Heart left ventricle (tissue), 16 donors: Measurements from ENCODE around the gene WNT6. TPM values are rescaled to one million over a fixed set of nuclear protein-coding genes. Genes with fewer than 3 reads are reported as not detected.

ENCODE experiments used
- ATAC-seq, 4 donors: fragments of 200-7000 bp; cut with Tn5 transposase; one replicate each; pipeline ENCODE4 v1.9.1; 2020 to 2022; ENCODE audit warnings: moderate library complexity in 4 of 4, mild to moderate bottlenecking in 3 of 4, moderate number of reproducible peaks in 1 of 4
- DNase-seq, 5 donors: peaks; one replicate each; pipeline ENCODE4 v3.0.0-alpha.2; 2020
- H3K27ac ChIP-seq, 12 donors: fragments of 200-600 bp; sonication (generic) in 4 of 12; one replicate each; pipeline versions ENCODE4 v1.5.0 to v1.8.0; 2016 to 2022; ENCODE audit warnings: mild to moderate bottlenecking in 2 of 12
- H3K27me3 ChIP-seq, 9 donors: fragments of 200-600 bp; sonication (generic) in 2 of 9; one replicate each; pipeline versions ENCODE4 v1.5.1 to v1.8.0; 2016 to 2022; ENCODE audit warnings: mild to moderate bottlenecking in 3 of 9
- H3K36me3 ChIP-seq, 9 donors: fragments of 200-600 bp; sonication (generic) in 2 of 9; one replicate each; pipeline versions ENCODE4 v1.5.0 to v1.8.0; 2018 to 2022; ENCODE audit warnings: mild to moderate bottlenecking in 2 of 9
- H3K4me1 ChIP-seq, 12 donors: fragments of 200-600 bp; sonication (generic) in 4 of 12; one replicate each; pipeline versions ENCODE4 v1.5.0 to v1.8.0; 2016 to 2022; ENCODE audit warnings: mild to moderate bottlenecking in 3 of 12
- H3K4me3 ChIP-seq, 12 donors: fragments of 200-600 bp; sonication (generic) in 4 of 12; one replicate each; pipeline versions ENCODE4 v1.5.0 to v1.8.0; 2017 to 2022; ENCODE audit warnings: mild to moderate bottlenecking in 9 of 12, moderate library complexity in 4 of 12
- H3K9me3 ChIP-seq, 12 donors: fragments of 200-600 bp; sonication (generic) in 4 of 12; one replicate each; pipeline versions ENCODE4 v1.5.0 to v1.8.0; 2016 to 2022; ENCODE audit warnings: mild to moderate bottlenecking in 1 of 12
- POLR2A ChIP-seq, 2 donors: fragments of 450-650 bp; IDR thresholded peaks; one replicate each; pipeline ENCODE4 v1.6.1; 2017; ENCODE audit warnings: antibody characterized with exemption in 2 of 2, mild to moderate bottlenecking in 2 of 2, moderate library complexity in 2 of 2
- WGBS, 4 donors: extraction: QIAGEN DNeasy Blood & Tissue Kit in 2 of 4; methylation state at CpG; one replicate each; pipeline versions ENCODE4 v1.1.5 to v1.1.7; 2013 to 2018; 5-methylcytosine and 5-hydroxymethylcytosine counted together
- intact Hi-C, 10 donors: fragments of 100-400 bp; cut with DNase I; formaldehyde crosslinking; loops; one replicate each; pipeline versions ENCODE4 v1.11.1 to v1.14.2; 2022
- polyA plus RNA-seq, 2 donors: library from polyadenylated mRNA; stranded (reverse); fragments of 200-250 nt; gene quantifications; one replicate each; pipeline ENCODE4 v1.2.3, GENCODE V29; 2013
- total RNA-seq, 9 donors: library from RNA; depleted of rRNA in 2 of 9; stranded (reverse); fragments of >200 nt in 2 of 9; fragmentation: NEBNext Ultra II Directional in 3 of 9; extraction: Animal tissue kit (Norgen Biotek cat#: 25700) in 3 of 9; gene quantifications; one replicate each; pipeline versions ENCODE4 v1.1.0 to v1.2.4, GENCODE V29; 2016 to 2023
- TF ChIP-seq, protein P1 (sequence below), 12 donors: fragments of 200-600 bp; sonication (generic) in 4 of 12; IDR thresholded peaks; one replicate each; pipeline versions ENCODE4 v1.5.0 to v1.8.0; 2018 to 2022; ENCODE audit warnings: antibody characterized with exemption in 12 of 12, mild to moderate bottlenecking in 5 of 12
- donor health status: ischemic (EF 13 %, LVEDD 7.1; RV severe dilation, severe dysfunction).
- donor health status: healthy with polysubstance abuse.
- donor health status: DM: no; HTN: yes; CAD: no.
- donor health status: DM: no; HTN: no; CAD: no.
- donor health status: ischemic (EF 25% LVEDD 6.9; RV normal size, moderate dysfunction).
- donor health status: ischemic (EF 25% LVEDD 5.7; RV mildly dilated, moderate dysfunction).
- donor health status: healthy.
- donor health status: DM: yes; HTN: yes; CAD: no.
- donor health status: ischemic (EF 35%, LVEDD 5.7; RV mildly dilated, moderate dysfunction).
- donor health status: nonischemic (EF 11% LVEDD 7.7; RV severe dilation, severe dysfunction).
- donor health status: DM: yes; HTN: yes; CAD: no.
- donor health status: PGD.
- donor health status: ischemic (EF 29% LVEDD 5.4; RV normal size, mild dysfunction).
- donor health status: nonischemic (EF 23%, LVEDD 6.1; RV moderate dilation, normal function).

Gene WNT6
- total and polyA plus RNA-seq, 11 donors, result 0.34 to 13.1 (median 1.00) TPM

DNA sequence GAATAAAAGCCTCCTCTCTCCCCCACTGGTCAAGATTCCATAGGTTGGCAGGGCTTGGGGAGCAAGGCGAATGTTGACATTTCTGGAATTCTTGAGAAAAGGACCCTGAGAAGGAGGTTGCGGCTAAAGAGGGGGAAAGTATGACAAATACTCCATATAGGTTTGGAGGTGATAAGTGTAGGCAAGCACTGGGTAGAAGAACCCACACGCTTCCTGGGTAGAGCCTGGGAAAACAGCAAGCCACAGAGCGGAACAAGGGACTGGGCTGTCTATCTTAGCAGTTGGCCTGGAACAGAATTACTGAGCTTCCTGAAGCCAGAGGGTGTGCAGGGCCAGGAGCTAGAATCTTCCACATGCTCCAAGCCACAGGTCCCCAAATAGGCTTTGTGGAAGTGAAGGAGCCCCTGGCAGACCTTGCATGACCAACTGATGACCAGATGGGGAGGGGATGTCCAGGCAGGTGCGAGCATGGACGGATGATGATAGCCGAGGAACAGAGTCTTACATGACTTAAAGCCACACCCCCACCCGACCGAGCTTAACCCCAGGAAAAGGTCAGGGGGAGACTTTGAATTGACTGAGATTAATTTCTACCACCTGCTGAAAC lies 37.9 kb upstream of the WNT6 start:
- Histone ChIP-seq H3K36me3 (peaks cover 0 to 27% (median 6%) of the 10 kb centered on the region in 9 donors), H3K4me3 (no peak overlapping the region), H3K4me1 (no peaks in the 10 kb centered on the region), H3K27me3 (no peaks in the 10 kb centered on the region), H3K27ac (no peak overlapping the region), H3K9me3 (no peaks in the 10 kb centered on the region)
- no peak for DNase-seq
- 75 to 84% (median 81%) methylated on average over 9 of the region's 9 CpGs for WGBS, 4 donors
- TF ChIP-seq POLR2A (IDR thresholded peaks at IDR 0.05), result no peak
- TF ChIP-seq, protein P1, sequence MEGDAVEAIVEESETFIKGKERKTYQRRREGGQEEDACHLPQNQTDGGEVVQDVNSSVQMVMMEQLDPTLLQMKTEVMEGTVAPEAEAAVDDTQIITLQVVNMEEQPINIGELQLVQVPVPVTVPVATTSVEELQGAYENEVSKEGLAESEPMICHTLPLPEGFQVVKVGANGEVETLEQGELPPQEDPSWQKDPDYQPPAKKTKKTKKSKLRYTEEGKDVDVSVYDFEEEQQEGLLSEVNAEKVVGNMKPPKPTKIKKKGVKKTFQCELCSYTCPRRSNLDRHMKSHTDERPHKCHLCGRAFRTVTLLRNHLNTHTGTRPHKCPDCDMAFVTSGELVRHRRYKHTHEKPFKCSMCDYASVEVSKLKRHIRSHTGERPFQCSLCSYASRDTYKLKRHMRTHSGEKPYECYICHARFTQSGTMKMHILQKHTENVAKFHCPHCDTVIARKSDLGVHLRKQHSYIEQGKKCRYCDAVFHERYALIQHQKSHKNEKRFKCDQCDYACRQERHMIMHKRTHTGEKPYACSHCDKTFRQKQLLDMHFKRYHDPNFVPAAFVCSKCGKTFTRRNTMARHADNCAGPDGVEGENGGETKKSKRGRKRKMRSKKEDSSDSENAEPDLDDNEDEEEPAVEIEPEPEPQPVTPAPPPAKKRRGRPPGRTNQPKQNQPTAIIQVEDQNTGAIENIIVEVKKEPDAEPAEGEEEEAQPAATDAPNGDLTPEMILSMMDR (IDR thresholded peaks at IDR 0.05), result no peak
- intact Hi-C loops, result loop anchor here in 1 of 10 donors (10.0 kb wide), 1 partner anchor 47 kb away; no protein-coding TSS in a partner anchor
- no peak for ATAC-seq

DNA sequence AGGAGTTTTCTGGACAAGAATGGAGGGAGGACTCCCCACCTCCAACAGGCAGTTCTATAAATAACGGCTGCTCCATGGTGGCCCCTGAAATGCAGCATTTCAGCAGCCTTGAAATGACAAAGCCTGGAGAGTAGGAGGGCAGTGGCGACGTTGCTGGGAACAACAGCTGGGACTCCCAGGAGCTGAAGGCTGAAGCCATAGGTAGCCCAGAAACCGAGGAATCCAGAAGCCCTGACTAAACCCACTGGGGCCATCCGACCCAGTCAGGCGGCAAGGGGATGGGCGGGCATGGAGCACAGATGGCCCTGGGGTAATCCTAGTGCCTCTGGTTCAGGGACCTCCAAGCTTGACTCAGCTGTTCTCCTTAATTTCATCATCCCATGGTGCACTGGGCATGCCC lies 37.0 kb upstream of the WNT6 start:
- ATAC-seq, result no peak
- no peak for TF ChIP-seq POLR2A (IDR thresholded peaks at IDR 0.05)
- TF ChIP-seq, protein P1 (IDR thresholded peaks at IDR 0.05), result no peak
- DNase-seq, result no peak
- no peaks in the 10 kb centered on the region for H3K4me1 ChIP-seq
- peaks cover 0 to 1% (median 0%) of the 10 kb centered on the region in 9 donors for H3K27me3 ChIP-seq
- H3K36me3 ChIP-seq, result peaks cover 0 to 24% (median 6%) of the 10 kb centered on the region in 9 donors
- intact Hi-C loops, result loop anchor here in 1 of 10 donors (10.0 kb wide), 1 partner anchor 48 kb away; no protein-coding TSS in a partner anchor
- H3K4me3 ChIP-seq, result no peak overlapping the region
- no peak overlapping the region for H3K27ac ChIP-seq
- no peaks in the 10 kb centered on the region for H3K9me3 ChIP-seq
- 67 to 75% (median 69%) methylated on average over 7 of the region's 7 CpGs for WGBS, 4 donors

DNA sequence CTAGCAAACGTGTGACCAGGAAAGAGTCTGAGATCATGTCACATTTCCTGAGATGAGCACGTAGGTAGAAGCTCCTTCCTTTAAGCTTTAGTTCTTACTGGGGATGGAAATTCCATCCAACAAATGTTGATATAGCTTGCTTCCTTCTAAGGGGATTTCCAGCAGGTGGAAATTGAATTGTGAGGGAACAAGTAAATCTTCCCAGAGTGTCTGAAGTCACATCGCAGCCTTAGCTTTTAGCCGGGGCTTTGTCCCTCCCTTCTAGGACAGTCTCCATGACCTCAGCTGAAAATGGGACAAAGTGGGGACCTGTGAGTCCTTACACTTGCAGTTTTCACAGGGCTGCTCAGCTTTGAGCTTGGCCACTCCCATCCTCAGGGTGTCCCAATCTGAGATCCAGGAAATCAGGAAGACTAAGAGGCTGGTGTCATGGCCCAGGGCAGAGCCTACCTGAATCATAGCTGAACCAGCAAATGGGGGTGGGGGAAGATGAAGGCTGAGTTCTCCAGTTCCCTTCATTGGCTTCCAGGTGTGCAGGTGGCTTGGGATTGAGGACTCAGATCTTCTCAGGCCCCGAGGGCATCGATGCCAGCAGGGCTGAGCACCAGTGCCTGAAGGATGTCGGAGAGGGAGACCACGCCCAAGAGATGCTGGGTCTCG lies 36.3 kb upstream of the WNT6 start:
- Histone ChIP-seq H3K4me1 (no peaks in the 10 kb centered on the region), H3K9me3 (no peaks in the 10 kb centered on the region), H3K4me3 (no peak overlapping the region), H3K27me3 (peaks cover 0 to 7% (median 0%) of the 10 kb centered on the region in 9 donors), H3K36me3 (peaks cover 0 to 18% (median 3%) of the 10 kb centered on the region in 9 donors), H3K27ac (no peak overlapping the region)
- intact Hi-C loops, result loop anchor here in 1 of 10 donors (10.0 kb wide), 1 partner anchor 49 kb away; no protein-coding TSS in a partner anchor
- no peak for ATAC-seq
- TF ChIP-seq, protein P1 (IDR thresholded peaks at IDR 0.05), result no peak
- no peak for TF ChIP-seq POLR2A (IDR thresholded peaks at IDR 0.05)
- DNase-seq, result no peak
- WGBS, 4 donors, result 79 to 85% (median 82%) methylated on average over 9 of the region's 9 CpGs

DNA sequence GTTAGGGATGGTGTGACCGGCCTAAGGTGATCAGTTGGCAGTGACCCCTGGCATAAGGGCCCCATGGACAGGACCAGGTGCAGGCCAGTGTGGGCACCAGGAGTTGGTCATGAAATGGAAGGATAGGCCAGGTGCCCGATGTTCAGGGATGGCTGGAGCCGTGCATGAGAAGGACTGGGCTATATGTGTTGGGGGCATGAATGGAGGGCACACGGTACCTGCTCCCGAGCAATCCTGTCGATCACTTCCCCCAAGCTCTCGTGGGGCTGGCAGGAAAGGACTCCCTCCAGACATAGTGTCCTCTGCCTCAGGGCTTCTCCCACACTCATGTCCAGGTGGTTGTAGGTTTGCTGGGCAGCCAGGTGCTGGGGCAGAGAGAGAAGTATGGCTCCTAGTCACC lies 35.6 kb upstream of the WNT6 start:
- no peak for TF ChIP-seq POLR2A (IDR thresholded peaks at IDR 0.05)
- TF ChIP-seq, protein P1 (IDR thresholded peaks at IDR 0.05), result no peak
- no peak for DNase-seq
- WGBS, 4 donors, result 87 to 93% (median 90%) methylated on average over 7 of the region's 7 CpGs
- Histone ChIP-seq H3K36me3 (peaks cover 0 to 12% (median 0%) of the 10 kb centered on the region in 9 donors), H3K9me3 (no peaks in the 10 kb centered on the region), H3K4me1 (no peaks in the 10 kb centered on the region), H3K4me3 (no peak overlapping the region), H3K27ac (no peak overlapping the region), H3K27me3 (peaks cover 0 to 7% (median 0%) of the 10 kb centered on the region in 9 donors)
- intact Hi-C loops, result loop anchor here in 1 of 10 donors (10.0 kb wide), 1 partner anchor 49 kb away; no protein-coding TSS in a partner anchor
- ATAC-seq, result no peak
